NCI-H1105 (cell line): ENCODE measurements around the gene MTG2.

Experiments used
- DNase-seq: peaks from one replicate; lab custom pipeline; 2025; lab: John Stamatoyannopoulos, UW

Gene MTG2

GRCh38 chr20:62248890-62249560, 66.2 kb downstream of the MTG2 start:
- no peak for DNase-seq

GRCh38 chr20:62252342-62252966, 69.6 kb downstream of the MTG2 start:
- DNase-seq: no peak
